ENCODE measurements around the gene EVI5.
"Not testable (repeated sequence)": the region's sequence is repeated elsewhere in the genome, so short reads cannot be mapped to it uniquely, and the experiment has no call there.

The EVI5 gene

DNA sequence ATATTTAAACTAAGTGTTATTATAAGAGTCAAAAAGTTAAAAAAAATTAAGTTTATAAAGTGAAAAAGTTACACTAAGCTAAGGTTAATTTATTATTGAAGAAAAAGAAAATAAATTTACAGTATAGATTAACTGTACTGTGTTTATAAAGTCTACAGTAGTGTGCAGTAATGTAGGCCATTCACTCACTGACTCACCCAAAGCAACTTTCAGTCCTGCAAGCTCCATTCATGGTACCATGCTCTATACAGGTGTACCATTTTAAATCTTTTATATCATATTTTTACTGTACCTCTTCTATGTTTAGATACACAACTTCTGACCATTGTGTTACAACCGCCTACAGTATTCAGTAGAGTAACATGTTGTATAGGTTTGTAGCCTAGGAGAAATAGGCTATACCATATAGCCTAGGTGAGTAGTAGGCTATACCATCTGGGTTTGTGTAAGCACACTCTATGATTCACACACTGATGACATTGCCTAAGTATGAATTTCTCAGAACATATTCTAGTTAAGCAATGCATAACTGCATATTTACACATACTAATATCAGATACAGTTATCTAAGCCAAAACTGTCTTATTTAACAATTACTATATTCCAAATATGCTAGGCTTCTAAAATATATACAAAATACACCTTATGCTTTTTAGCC, 217.6 kb downstream of the EVI5 start:
- DNase-seq = no peak

DNA sequence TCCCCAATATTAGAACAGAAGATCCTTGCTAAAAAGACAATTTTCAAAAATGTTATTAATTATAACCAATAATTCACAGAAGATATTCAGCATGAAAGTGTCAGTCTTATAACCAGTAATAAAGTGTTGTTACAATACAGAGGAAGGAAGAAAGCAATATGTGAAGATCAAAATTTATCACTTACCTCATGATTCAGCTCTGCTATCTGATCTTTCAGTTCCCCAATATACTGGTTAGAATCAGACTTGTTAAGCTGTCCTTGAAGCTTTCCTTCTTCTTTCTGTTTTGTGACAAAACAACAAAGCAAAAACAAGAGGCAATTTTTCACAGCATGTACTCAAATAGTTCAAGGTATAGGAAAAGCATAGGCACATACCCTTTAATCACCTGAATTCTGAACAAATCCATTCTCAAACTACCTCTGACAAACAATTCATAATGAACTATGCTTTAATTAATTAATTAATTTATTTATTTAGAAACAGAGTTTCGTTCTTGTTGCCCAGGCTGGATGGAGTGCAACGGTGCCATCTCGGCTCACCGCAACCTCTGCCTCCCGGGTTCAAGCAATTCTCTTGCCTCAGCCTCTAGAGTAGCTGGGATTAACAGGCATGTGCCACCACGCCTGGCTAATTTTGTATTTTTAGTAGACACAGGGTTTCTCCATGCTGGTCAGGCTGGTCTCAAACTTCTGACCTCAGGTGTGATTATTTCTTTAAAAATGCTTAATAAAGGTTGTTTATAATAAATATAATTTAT, 221.3 kb downstream of the EVI5 start:
- no peak for DNase-seq

DNA sequence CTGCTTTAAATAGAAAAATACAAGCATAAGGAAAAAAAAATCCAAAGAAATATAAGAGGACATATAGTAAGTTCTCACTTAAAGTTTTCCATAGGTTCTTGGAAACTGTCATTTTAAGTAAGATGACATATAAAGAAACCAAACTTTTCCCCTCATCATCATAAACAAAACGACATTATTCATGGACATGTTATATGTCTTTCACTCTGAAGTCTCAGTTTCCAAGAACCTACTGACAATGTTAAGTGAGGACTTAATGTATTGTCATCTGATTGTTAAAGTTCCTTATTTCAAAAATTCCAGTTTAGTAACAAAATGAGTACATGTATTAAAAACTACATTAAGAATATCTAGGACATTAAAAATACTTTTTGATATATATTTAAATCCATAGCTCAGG, 228.6 kb downstream of the EVI5 start:
- no peak for DNase-seq

DNA sequence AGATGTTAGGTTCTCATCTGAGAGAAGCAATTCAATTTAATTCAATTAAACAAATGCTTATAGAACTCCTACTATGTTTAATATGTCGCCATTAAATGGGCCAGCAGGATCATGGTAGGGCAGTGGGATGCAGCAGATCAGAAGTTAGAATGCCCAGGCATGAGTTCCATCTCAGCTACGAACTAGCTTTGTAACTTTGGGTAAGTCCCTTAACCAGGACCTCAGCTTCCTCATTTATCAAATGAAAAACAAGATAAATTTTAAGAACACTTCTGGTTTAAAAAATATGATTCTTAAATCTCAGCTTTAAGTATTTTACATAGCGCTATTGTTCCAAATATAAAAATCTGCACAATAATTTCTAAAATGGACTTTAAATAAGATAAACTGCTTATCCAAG, 230.7 kb downstream of the EVI5 start:
- no peak for DNase-seq

DNA sequence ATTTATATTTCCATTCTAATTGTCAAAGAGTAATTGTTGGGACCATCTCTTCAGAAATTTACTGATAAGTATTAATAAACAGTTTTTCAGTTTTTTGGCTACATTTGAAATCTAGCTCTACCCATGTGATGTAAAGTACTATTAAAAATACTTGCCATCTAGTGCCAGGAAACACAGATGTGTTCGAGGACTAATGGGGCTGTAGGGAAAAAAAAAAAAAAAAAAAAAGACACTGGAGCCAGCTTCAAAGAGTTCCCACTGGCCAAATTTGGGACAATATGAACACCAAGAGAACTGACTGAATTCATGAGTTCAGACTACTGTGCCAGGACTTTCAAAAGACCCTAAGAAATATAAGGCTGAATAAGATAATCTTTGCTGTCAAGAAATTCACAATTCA, 233.0 kb downstream of the EVI5 start:
- no peak for DNase-seq

DNA sequence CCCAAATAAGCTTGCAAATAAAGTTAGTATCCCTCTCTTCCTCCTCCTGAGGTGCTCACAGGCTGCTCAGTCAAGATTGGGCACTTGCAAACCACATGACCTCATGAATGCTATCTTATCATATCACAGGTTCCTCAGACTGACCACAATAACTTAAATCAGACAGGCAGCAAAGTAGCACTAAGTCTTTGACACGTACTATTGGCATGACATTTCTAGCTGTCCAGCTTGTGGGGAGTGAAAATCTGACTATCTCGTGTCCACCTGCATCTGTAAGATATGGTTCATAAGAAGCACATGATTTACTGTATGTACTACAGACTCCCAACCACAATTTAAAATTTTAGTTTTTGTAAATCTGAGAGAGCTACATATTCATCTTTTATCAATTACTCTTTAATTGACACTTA, 240.1 kb downstream of the EVI5 start:
- DNase-seq = no peak

DNA sequence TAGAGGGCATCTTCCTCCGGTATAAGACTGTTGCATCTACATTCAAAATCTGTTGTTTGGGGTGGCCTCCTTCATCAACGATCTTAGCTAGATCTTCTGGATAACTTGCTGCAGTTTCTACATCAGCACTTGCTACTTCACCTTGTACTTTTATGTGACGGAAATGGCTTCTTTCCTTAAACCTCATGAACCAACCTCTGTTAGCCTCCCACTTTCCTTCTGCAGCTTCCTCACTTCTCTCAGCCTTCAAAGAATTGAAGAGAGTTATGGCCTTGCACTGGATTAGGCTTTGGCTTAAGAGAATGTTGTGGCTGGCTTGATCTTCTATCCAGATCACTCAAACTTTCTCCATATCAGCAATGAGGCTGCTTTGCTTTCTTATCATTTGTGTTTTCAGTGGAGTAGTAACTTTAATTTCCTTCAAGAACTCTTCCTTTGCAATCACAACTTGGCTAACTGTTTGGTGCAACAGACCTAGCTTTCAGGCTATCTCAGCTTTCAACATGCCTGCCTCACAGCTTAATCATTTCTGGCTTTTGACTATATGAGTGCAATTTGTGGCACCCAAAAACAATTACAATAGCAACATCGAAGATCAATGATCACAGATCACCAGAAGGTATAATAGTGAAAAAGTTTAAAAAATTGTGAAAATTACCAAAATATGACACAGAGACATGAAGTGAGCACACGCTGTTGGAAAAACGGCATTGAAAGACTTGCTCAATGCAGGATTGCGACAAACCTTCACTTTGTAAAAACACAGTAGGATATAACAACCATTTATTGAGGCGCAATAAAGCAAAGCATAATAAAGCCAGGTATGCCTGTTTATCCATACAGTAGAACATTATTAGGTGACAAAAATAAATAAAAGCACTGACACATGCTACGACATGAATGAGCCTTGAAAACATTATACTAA, 241.5 kb downstream of the EVI5 start:
- DNase-seq = no peak

DNA sequence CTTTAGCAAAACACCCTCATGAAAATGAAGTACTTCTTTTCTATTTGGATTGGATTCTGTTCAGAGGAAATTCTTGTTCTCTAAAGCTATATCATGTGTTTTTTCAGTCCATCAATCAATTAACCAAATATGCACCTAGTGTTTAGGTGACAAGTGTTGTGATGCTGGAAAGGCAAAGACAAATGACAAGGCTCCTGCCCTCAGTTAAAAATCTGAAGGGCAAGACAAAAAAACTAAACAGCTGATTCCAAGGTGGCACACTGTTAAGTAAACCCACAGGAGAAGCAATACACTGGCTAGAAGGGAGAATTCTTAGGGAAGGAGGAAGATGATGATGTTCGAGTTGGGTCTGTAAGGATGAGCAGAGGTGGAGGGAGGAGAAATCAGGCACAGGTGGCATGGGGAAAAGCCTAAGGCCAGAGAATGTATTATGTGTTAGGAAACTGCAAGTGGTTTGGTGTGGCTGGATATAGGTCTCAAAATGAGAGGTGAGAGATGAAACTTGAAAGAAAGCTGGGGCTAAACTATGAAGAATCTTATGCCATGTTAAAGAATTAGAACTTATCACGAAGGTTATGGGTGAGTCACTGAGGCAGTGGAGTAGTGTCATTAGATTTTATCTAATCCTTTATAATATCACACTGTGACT, 246.4 kb downstream of the EVI5 start:
- DNase-seq = no peak

DNA sequence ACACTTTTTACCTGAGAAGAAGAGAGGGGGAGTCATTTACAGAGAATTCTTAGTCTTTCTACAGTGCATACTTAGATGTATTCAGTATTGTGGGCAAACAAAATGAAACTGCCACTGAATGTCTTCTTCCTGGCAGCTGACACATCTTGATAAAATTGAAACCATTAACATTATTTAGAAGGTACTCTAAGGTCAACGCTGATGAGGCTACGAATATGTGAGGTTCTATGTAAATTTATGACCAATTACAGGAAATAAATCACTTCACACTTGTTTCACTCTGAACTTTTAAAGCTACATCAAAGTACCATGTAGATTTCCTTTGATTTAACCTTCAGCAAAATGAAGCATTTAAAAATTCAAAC, 246.9 kb downstream of the EVI5 start:
- no peak for DNase-seq

DNA sequence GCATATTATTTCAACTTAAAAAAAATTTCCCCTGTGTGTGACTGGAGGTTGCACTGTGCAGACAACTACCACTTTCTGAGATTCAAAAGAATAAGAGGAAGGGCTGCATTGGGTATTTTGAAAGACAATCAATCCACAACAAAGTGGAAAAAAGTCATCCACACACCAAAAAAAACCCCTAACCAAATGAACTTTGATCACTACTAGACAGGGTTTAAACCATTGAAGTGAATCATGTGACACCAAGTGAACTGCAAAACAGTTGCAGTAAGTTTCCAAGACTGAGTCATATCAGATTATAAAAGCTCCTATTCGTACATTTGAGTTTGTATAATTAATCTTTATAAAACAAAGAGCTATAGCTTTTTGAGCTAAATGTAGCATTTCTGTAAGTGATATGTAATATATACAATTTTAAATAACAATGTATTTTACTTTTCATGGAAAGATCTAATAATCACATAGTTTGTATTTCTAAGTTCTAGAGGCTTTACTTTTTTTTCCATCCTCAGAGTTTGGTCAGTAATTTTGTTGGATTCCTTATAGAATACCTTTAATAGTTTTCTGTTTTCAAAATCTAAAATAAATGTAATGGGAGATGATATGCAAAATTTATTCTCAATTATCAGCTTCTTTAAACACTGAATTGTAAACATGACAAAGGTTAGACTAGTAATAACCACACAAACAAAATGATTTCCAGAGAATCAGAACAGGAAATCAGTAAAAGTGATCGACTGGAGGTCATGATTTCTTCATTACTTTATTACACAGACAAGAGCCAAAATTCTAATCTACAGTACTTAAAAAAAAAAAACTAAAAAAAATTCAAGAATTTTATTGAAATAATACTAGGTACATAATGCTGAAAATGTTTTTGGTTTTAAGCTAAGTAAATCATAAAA, 247.7 kb downstream of the EVI5 start:
- DNase-seq = no peak

DNA sequence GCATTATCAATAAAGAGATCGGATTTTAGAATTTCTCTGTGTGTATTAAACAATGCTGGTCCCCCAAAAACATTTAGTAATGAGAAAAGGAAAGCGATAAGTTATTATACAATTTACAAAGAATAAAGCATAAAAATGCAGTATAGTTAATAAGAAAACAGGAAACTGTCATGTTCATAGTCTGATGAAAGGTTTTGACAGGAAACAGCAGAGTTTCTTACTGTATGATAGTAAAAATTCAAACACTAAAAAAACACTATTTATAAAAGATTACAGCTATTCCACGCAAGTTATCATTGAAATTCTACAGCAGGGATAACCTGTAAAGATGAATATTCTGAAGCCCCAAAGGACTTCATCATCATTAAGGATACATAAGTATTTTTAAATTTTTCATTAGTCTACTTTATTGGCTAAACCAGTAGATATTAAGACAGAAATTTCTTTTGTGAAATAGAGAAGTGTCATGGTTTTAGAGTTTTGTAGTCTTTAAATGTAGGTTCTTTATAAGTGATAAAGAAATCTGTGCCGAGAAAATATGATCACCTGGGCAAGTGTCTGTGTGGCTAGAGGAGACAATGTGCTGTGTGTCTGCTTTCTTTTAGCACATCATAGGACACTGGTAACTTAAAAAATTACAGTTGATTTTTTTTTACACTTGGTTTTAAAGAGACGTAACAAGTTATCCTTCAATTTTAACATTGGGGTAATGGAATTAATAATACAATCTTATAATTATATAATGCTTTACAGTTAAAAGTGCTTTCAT, 248.5 kb downstream of the EVI5 start:
- no peak for DNase-seq

DNA sequence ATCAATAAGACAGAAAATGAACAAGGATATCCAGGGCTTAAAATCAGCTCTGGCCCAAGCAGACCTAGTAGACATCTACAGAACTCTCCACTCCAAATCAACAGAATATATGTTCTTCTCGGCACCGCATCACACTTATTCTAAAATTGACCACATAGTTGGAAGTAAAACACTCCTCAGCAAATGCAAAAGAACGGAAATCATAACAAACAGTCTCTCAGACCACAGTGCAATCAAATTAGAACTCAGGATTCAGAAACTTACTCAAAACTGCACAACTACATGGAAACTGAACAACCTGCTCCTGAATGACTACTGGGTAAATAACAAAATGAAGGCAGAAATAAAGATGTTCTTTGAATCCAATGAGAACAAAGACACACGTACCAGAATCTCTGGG, 252.5 kb downstream of the EVI5 start:
- not testable (repeated sequence) for DNase-seq

DNA sequence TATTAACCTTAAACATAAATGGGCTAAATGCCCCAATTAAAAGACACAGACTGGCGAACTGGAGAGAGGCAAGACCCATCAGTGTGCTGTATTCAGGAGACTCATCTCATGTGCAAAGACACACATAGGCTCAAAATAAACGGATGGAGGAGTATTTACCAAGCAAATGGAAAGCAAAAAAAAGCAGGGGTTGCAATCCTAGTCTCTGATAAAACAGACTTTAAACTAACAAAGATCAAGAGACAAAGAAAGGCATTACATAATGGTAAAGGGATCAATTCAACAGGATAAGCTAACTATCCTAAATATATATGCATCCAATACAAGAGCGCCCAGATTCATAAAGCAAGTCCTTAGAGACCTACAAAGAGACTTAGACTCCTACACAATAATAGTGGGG, 253.0 kb downstream of the EVI5 start:
- not testable (repeated sequence) for DNase-seq

DNA sequence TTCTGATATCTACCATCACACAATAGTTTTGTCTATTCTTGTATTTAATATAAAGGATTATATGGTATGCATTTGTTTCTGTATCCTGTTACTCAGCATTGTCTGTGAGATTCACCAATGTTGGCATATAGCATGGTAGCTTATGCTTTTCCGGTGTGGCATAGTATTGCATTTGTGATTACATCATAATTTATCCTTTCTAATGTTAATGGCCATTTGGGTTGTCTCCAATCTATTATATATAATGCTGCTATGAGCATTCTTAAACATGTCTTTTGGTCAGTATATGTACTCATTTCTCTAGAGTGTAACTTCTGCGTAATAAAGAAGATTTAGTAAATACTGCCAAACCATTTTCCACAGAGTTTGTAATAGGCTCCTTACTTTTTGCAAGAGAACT, 257.2 kb downstream of the EVI5 start:
- no peak for DNase-seq

DNA sequence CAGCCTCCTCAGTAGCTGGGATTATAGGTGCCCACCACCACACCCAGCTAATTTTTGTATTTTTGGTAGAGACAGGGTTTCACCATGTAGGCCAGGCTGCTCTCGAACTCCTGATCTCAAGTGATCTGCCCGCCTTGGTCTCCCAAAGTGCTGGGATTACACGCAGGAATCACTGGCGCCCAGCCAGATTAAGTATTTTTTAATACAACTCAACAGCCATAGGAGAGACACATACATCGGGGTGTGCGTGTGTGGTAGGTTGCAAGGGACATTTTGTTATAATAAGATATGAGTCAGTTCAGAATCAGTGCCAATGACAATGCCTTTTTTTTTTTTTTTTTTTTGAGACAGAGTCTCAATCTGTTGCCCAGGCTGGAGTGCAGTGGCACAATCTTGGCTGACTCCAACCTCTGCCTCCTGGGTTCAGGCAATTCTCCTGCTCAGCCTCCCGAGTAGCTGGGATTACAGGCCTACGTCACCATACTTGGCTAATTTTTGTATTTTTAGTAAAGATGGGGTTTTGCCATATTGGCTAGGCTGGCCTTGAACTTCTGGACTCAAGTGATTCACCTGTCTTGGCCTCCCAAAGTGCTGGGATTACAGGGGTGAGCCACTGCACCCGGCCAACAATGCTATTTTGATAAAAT, 259.8 kb downstream of the EVI5 start:
- not testable (repeated sequence) for DNase-seq

DNA sequence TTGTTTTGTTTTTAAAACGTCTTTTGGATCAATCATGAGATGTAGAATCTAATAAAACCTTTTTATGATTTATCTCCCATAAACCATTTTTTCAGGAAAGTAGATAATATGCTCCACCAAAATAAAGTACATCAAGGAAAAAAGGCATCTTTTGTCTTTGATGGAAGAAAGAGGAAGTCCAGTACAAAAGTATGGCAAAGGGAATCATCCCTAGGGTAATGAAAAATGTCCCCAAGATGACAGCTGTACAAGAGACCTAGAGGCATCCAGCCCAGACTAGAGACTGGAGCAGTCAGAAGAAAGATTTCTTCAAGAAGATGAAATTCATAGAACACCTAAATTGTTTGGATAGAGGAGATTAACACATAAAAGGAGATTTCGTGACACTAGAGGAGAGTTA, 265.9 kb downstream of the EVI5 start:
- no peak for DNase-seq

DNA sequence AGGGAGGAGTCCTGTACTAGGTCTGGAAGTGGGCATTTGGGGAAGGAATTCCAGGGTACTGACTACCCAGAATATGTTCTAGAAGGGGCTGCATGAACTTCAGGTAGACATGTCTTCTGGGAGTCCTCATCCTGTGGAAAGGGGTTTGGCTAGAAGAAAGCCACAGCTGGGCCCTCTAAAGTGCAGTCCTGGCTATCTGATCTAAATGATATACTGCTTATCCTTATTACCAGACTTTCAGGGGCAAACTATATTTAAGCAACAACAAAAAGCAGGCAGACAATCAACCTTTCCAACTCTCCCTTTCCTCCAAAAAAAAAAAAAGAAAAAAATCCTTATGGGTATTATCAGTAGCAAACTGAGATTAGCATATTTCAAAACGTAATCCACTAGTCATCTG, 268.3 kb downstream of the EVI5 start:
- no peak for DNase-seq

DNA sequence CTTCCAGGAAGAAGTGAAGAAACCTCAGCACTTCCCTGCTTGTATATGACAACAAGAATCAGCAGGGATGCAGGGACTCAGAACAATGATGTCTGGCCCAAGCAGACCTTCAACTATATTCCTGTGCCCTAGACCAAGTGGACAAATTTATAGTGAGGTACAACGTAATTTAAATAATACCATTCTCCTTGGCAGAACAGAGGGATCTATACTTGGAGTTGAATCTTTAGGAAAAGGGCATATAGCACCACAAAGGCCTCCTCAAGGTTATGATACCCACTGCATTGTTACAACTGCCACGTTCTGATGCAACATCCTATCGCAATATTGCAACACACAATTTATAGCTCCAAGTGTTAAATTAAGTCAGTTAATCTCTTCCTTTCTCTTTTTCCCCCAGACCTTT, 269.1 kb downstream of the EVI5 start:
- DNase-seq = no peak

DNA sequence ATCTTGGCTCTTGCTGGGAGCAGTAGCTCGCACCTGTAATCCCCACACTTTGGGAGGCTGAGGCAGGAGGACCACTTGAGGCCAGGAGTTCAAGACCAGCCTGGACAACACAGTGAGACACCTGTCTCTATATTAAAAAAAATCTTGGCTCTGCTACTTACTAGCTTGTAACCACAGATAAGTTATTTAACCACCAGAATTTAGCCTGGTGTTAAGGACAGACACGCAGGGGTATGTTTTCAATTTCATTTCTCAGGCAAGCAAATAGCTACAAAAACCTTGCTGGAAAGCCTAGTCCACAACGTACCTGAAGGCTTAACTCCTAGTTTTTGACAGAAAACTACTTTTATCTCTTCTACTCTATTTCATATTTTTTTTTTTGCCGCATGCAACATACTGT, 273.4 kb downstream of the EVI5 start:
- no peak for DNase-seq

DNA sequence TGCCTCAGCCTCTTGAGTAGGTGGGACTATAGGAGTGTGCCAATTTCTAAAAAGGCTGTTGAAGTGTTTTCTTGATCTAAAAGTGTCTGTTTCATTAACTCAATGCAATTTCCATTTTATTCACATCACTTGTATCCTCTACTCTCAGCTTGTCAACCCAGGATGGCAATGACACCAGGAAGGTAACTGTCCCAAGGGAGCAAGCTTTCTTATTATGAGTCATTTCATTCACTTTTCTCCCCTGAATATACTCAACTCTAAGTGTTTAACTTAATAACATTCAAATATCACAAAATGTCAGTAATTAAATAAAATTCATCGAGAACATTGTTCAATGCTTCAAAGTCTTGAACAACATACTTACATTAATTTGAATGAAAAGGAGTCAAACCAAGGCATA, 275.3 kb downstream of the EVI5 start:
- DNase-seq = no peak

Data from SW 1271 (cell line).